GM18519 (cell line): ENCODE measurements around the gene TRIP13.

Experiments used
- ATAC-seq: cut with Tn5 transposase; IDR thresholded peaks from one replicate; pipeline ENCODE4 v1.9.1; 2021; ENCODE audit warnings: mild to moderate bottlenecking, moderate library complexity; ENCODE audit not compliant: unreplicated experiment, low FRiP score

Gene TRIP13

GRCh38 chr5:963673-964531 lies 71.2 kb downstream of the TRIP13 start:
- ATAC-seq, result peak; percentile 69

- no peak for ATAC-seq
Measured at GRCh38 chr5:964821-965220, 72.1 kb downstream of the TRIP13 start.

GRCh38 chr5:965604-966344 lies 73.1 kb downstream of the TRIP13 start:
- no peak for ATAC-seq

GRCh38 chr5:966345-966710 lies 73.6 kb downstream of the TRIP13 start:
- no peak for ATAC-seq

- ATAC-seq, result no peak
Measured at GRCh38 chr5:966941-967340, 74.3 kb downstream of the TRIP13 start.
